ENCODE measurements around the gene IGLON5.

IGLON5 gene

DNA sequence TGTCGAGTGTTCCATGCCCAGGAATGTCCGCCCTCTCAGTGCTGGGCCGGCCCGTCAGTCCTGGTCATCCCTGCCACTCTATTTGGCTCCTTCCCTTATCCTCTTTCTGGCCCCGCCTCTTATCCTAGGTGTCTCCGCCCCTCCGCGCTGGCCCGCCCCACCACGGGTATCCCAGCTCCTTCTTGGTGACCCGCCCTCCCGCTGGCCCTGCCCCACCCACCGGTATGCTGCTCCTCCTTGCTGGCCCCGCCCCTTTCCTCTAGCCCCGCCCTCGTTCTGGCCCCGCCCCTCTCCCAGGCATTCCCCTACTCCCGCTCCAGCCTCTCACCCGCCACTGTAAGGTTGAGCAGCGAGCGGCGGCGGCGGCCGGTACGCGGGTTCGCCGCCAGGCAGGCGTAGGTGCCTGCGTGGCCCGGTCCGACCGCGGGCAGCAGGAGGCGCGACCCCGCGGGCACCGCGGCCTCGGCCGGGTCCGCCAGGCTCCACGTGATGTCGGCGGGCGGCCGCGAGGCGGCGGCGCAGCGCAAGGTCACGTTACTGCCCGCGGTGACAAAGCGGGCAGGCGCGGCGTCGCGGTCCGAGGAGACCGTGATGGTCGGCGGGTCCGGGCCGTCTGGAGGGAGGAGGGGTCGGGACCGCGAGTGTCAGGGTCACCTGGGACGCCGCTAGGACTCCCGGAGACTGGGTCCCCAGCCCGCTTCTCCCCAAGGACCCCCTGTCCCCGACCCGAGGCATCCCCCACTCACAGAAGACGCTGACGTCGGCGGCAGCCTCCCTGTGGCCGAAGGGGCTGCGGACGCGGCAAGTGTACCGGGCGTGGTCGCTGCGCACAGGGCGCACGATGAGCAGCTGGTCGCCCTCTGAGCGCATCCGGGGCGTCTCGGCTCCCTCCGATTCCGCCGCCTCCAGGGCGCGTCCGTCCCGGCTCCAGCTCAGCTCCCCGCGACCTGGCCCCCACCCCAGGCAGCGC, 28.5 kb downstream of the IGLON5 start:
- peak overlapping the region; percentile 56; the same call in 1 of the 2 replicates for H3K4me3 ChIP-seq (ENCODE audit: low read length)
- TF ChIP-seq ZNF274 (IDR thresholded peaks at IDR 0.05; ENCODE audit: low read depth, low read length) = no peak

GRCh38 chr19:51341066-51341465, 29.6 kb downstream of the IGLON5 start:
- no peak overlapping the region for H3K4me3 ChIP-seq (ENCODE audit: low read length)
- no peak for TF ChIP-seq ZNF274 (IDR thresholded peaks at IDR 0.05; ENCODE audit: low read depth, low read length)

GRCh38 chr19:51341976-51342580, 30.6 kb downstream of the IGLON5 start, which contains the start of gene VSIG10L:
TSS of gene VSIG10L (minus strand) at chr19:51342139. CDS start at chr19:51342124, 15 bp downstream.
- no peak within 1 kb of the TSS for H3K4me3 ChIP-seq (ENCODE audit: low read length)
- TF ChIP-seq ZNF274 (IDR thresholded peaks at IDR 0.05; ENCODE audit: low read depth, low read length) = no peak

- no peak overlapping the region for H3K4me3 ChIP-seq (ENCODE audit: low read length)
- TF ChIP-seq ZNF274 (IDR thresholded peaks at IDR 0.05; ENCODE audit: low read depth, low read length) = no peak
Observed at GRCh38 chr19:51342631-51343569, 31.5 kb downstream of the IGLON5 start.

DNA sequence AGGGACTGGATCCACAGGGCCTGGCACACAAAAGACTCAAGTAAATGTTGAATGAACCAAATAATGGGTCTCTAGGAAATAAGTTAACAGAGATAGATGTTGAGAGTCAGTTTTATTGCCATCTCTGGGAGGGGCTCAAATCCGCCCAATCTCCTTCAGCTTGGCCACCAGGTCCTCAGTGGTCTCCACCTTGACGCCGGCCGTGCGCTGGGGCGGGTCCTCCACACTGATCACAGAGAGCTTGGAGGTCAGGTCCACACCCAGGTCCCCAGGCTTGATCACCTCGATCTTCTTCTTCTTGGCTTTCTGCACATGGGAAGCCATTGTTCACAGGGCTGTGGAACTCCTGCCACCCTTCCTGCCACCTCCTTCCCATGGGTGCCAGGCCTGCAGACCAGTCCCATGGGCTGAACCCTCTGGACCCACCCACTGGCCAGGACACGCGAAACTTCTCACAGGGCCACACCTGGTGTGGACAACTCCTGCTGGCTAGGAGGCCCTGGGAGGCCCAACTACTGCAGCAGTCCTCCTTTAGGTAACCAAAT, 33.7 kb downstream of the IGLON5 start:
- no peak overlapping the region; the same call in 1 of the 2 replicates for H3K4me3 ChIP-seq (ENCODE audit: low read length)
- TF ChIP-seq ZNF274 (IDR thresholded peaks at IDR 0.05; ENCODE audit: low read depth, low read length) = no peak

DNA sequence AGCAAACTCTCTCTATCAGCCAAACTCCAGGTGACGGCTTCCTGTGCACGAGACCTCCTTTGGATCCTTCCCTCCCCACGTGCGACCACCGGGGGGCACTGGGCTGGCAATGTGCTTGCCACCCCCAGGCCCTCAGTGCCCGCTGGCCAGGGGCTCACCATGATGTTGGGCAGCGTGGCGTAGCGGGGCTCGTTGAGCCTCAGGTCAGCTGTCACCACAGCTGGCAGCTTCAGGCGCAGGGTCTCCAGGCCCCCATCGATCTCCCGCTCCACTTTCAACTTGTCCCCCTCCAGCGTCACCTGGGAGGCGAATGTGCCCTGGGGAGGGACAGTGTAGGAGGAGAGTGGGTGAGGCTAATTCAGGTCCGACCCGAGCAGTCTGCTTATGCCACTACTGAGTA, 35.3 kb downstream of the IGLON5 start:
- no peak for TF ChIP-seq ZNF274 (IDR thresholded peaks at IDR 0.05; ENCODE audit: low read depth, low read length)

DNA sequence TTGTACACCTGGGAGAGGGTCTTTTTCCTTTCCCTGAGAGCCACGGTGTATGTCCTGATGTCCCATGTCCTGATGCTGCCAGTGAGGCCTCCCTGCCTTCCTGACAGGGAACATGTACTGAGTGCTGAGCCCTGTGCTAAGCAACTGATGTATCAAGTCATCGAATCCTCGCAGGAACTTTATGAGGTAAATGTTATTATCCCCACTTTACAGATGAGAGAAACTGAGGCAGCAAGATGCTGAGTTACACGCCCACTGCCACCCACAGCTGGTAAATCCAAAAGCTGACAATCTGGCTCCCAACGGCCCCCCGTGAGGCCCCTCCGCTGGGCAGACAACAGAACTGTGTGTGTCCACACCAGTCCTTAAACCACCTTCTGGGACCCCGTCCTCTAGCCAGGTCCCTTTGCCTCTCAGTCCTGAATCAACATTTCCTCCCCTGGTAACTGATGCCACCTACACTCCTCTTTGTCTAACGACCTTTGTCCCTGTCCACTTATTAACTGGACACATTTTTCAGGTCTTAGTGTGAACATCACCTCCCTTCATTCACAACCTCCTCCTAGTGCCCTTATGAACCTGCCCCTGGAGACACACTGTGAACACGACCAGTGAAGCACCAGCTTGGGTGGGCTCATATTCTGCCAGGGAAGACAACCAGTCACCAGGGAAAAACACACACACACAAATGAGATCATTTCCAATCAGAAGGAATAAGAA, 35.9 kb downstream of the IGLON5 start:
- no peak for TF ChIP-seq ZNF274 (IDR thresholded peaks at IDR 0.05; ENCODE audit: low read depth, low read length)
- no peak overlapping the region for H3K4me3 ChIP-seq (ENCODE audit: low read length)

More for the DNA sequence above, 35.3 kb downstream of the IGLON5 start:
- no peak overlapping the region for H3K4me3 ChIP-seq (ENCODE audit: low read length)

DNA sequence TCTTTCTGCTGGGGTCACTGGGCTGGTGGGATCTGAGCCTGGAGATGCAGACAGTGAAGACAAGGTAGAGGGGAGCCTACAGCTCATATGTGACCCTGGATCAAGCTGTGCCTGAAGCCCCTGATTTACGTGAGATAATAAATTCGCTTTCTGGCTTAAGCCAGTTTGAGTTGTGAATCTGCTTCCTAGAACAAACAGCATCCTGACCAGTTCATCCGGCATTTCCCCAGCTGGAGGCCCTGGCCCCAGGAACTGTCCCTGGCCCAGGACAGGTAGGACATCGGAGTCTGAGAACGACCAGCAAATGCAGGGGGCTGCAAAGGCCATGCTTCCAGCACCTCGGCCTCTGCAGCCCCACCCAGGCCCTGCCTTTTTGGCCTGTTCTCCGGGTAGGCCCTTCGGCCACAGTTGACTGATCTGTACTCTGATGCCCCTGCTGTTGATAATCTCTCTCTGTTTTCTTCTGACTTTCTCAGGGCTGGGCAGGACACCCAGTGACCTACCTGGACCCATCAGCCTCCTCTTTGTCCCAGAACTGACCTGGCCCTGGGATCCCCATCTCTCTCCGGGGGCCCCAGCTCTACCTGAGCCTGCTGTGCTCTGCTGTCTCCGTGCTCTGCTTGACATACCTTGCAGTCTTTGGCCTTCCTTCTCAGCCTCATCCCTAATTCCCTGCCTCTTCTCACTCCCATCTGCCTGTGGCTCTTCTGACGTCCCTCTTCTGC, 40.0 kb downstream of the IGLON5 start:
- H3K4me3 ChIP-seq (ENCODE audit: low read length) = no peak overlapping the region
- TF ChIP-seq ZNF274 (IDR thresholded peaks at IDR 0.05; ENCODE audit: low read depth, low read length) = no peak

GRCh38 chr19:51352783-51353360, 41.4 kb downstream of the IGLON5 start:
- TF ChIP-seq ZNF274 (IDR thresholded peaks at IDR 0.05; ENCODE audit: low read depth, low read length) = no peak
- no peak overlapping the region for H3K4me3 ChIP-seq (ENCODE audit: low read length)

DNA sequence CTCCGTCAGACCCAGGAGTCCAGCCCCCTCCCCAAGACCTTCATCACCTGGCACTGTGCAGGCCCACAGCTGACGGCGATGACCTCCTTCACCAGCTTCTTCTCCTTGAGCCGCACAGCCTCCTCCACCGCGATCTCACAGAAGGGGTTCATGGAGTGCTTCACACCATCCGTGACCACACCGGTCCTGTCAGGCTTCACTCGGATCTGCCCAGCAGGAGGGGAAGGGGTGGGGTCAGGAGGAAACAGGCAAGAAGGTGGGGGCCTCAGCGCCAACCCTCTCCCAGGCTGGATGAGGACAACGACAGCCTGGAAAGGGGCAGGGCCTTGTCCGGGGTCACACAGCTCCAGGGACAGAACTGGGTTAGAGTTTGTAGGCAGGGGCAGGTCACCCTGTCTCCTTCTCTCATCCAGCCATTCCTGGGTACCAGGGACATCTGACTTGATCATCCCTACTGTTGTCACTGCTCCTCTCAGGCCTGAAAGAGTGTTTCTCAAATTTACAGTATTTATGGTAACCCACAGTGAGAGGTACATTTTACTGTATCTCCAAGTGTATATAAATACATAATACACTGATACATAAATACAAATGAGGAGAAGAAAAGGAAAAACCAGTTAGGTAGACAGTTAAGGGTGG, 42.8 kb downstream of the IGLON5 start:
- no peak for TF ChIP-seq ZNF274 (IDR thresholded peaks at IDR 0.05; ENCODE audit: low read depth, low read length)

GRCh38 chr19:51354742-51355148, 43.3 kb downstream of the IGLON5 start:
- no peak for TF ChIP-seq ZNF274 (IDR thresholded peaks at IDR 0.05; ENCODE audit: low read depth, low read length)
- H3K4me3 ChIP-seq (ENCODE audit: low read length) = no peak overlapping the region

More for the DNA sequence above, 42.8 kb downstream of the IGLON5 start:
- H3K4me3 ChIP-seq (ENCODE audit: low read length) = no peak overlapping the region

All from GM08714 (cell line).